Measurements from ENCODE around the gene IL1R2. TPM values are rescaled to one million over a fixed set of nuclear protein-coding genes. Genes with fewer than 3 reads are reported as not detected.

IL1R2 gene
- total RNA-seq, 1 donor = 0.81 TPM

- peak; percentile 72 for TF ChIP-seq CTCF (IDR thresholded peaks at IDR 0.05; ENCODE audit: insufficient read depth, low read length)
- no peak overlapping the region for H3K4me3 ChIP-seq (ENCODE audit: low read depth, low read length)
- peak; percentile 72 for DNase-seq (ENCODE audit: low read depth)
Measured at GRCh38 chr2:102005989-102006885, 14.5 kb downstream of the IL1R2 start.

- DNase-seq (ENCODE audit: low read depth) = no peak
- no peak for TF ChIP-seq CTCF (IDR thresholded peaks at IDR 0.05; ENCODE audit: insufficient read depth, low read length)
Measured at GRCh38 chr2:102006886-102007278, 15.1 kb downstream of the IL1R2 start.

GRCh38 chr2:102008490-102008889 is 16.7 kb downstream of the IL1R2 start:
- no peak for TF ChIP-seq CTCF (IDR thresholded peaks at IDR 0.05; ENCODE audit: insufficient read depth, low read length)
- H3K4me3 ChIP-seq (ENCODE audit: low read depth, low read length) = no peak overlapping the region

More at GRCh38 chr2:102006886-102007278, 15.1 kb downstream of the IL1R2 start:
- no peak overlapping the region for H3K4me3 ChIP-seq (ENCODE audit: low read depth, low read length)

GRCh38 chr2:102009557-102009956 is 17.8 kb downstream of the IL1R2 start:
- no peak overlapping the region for H3K4me3 ChIP-seq (ENCODE audit: low read depth, low read length)
- no peak for TF ChIP-seq CTCF (IDR thresholded peaks at IDR 0.05; ENCODE audit: insufficient read depth, low read length)
- no peak for DNase-seq (ENCODE audit: low read depth)

More at GRCh38 chr2:102008490-102008889, 16.7 kb downstream of the IL1R2 start:
- DNase-seq (ENCODE audit: low read depth) = no peak

GRCh38 chr2:102010902-102011301 is 19.1 kb downstream of the IL1R2 start:
- DNase-seq (ENCODE audit: low read depth) = no peak
- no peak overlapping the region for H3K4me3 ChIP-seq (ENCODE audit: low read depth, low read length)
- no peak for TF ChIP-seq CTCF (IDR thresholded peaks at IDR 0.05; ENCODE audit: insufficient read depth, low read length)

- TF ChIP-seq CTCF (IDR thresholded peaks at IDR 0.05; ENCODE audit: insufficient read depth, low read length) = no peak
- DNase-seq (ENCODE audit: low read depth) = no peak
Measured at GRCh38 chr2:102012061-102012614, 20.4 kb downstream of the IL1R2 start.

More at GRCh38 chr2:102012061-102012614, 20.4 kb downstream of the IL1R2 start:
- no peak overlapping the region for H3K4me3 ChIP-seq (ENCODE audit: low read depth, low read length)

Measured in fibroblast of the aortic adventitia (primary cell).